DOHH2 (cell line): ENCODE data around the gene CRIM1.

ENCODE experiments used
- EZH2phosphoT487 ChIP-seq: fragments of 200-600 bp; sonication (generic); IDR thresholded peaks from 2 replicates; pipeline ENCODE4 v1.6.1; 2017; ENCODE audit warnings: borderline replicate concordance, mild to moderate bottlenecking, antibody characterized with exemption, low read length, moderate library complexity, mixed read lengths
- TF ChIP-seq, protein P1 (sequence below): fragments of 200-600 bp; sonication (generic); IDR thresholded peaks from one replicate; pipeline ENCODE4 v1.5.1; 2014; ENCODE audit warnings: antibody characterized with exemption, mild to moderate bottlenecking, low read depth, low read length; ENCODE audit not compliant: poor library complexity, severe bottlenecking

DNA sequence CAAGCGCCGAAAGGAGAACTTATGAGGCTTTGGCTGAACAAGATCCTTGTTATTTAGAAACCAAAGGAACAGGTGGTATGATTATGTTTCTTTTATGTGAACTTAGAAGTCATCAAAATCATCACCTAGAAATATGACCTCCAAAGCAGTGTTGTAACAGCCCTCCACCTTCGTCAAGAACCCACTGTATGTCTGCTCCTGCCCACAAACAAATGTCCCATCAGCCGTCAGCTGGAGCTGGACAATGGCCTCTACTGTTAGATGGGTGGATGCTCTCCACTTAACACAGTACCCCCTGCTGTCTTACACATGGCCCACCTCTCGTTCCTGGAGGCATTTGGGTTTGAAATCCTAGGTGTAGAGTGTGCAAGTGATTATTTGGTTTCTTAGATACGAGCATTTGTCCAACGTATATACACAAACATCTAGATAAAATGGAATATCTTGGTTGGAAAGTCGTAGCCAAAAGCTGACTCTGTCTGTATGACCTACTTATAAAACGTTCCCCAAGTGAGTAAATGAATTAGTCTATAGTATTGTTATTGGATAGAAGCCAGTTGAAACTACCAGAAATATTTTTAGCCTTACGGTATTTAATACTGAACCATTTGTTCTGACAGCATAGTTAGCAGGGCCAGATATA is 113.0 kb downstream of the CRIM1 start:
- TF ChIP-seq, protein P1, sequence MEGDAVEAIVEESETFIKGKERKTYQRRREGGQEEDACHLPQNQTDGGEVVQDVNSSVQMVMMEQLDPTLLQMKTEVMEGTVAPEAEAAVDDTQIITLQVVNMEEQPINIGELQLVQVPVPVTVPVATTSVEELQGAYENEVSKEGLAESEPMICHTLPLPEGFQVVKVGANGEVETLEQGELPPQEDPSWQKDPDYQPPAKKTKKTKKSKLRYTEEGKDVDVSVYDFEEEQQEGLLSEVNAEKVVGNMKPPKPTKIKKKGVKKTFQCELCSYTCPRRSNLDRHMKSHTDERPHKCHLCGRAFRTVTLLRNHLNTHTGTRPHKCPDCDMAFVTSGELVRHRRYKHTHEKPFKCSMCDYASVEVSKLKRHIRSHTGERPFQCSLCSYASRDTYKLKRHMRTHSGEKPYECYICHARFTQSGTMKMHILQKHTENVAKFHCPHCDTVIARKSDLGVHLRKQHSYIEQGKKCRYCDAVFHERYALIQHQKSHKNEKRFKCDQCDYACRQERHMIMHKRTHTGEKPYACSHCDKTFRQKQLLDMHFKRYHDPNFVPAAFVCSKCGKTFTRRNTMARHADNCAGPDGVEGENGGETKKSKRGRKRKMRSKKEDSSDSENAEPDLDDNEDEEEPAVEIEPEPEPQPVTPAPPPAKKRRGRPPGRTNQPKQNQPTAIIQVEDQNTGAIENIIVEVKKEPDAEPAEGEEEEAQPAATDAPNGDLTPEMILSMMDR, result no peak
- no peak for TF ChIP-seq EZH2phosphoT487
